K562 (cell line): ENCODE results near the gene GAK.

Source experiments
- CBFB ChIP-seq: sonication (generic); formaldehyde crosslinking; IDR thresholded peaks from 2 replicates; pipeline ENCODE4 v1.4.0; 2020; ENCODE audit warnings: mild to moderate bottlenecking, missing genetic modification reagents
- CTCF ChIP-seq, 3 experiments: IDR thresholded peaks in 2 of 3; conservative IDR thresholded peaks in 1 of 3; 2 replicates each; pipeline ENCODE4 v1.5.1; 2011 to 2012; ENCODE audit warnings: low read length in 3 of 3, mild to moderate bottlenecking in 3 of 3, control low read depth in 2 of 3, improper control_type of control experiment in 1 of 3, inconsistent platforms in 1 of 3, low read depth in 1 of 3, mixed read lengths in 1 of 3, moderate library complexity in 1 of 3; ENCODE audit not compliant: insufficient read depth in 2 of 3
- DPF2 ChIP-seq: fragments of 450-650 bp; IDR thresholded peaks from 2 replicates; pipeline ENCODE4 v1.6.1; 2016
- FOS ChIP-seq: IDR thresholded peaks from 3 replicates; pipeline ENCODE4 v1.6.1; 2011; ENCODE audit not compliant: insufficient read length; ENCODE audit errors: extremely low read depth
- HDAC6 ChIP-seq: IDR thresholded peaks from 2 replicates; pipeline ENCODE4 v1.6.1; 2012; ENCODE audit warnings: low read depth, mild to moderate bottlenecking, control low read depth, inconsistent platforms, low read length, moderate library complexity
- HIVEP1 ChIP-seq: fragments of 250-450 bp; sonication (Bioruptor Pico); IDR thresholded peaks from 2 replicates; pipeline ENCODE4 v1.4.0; 2020; ENCODE audit warnings: mild to moderate bottlenecking
- HNRNPK ChIP-seq: fragments of 200-400 bp; formaldehyde crosslinking; IDR thresholded peaks from one replicate; pipeline ENCODE4 v1.6.1; 2018; ENCODE audit warnings: mild to moderate bottlenecking, low read depth, low read length; ENCODE audit not compliant: poor library complexity, severe bottlenecking
- NR1H2 ChIP-seq: sonication (generic); formaldehyde crosslinking; IDR thresholded peaks from 2 replicates; pipeline ENCODE4 v1.4.0; 2020; ENCODE audit warnings: mild to moderate bottlenecking, missing genetic modification reagents
- POLR2A ChIP-seq: fragments of 450-650 bp; conservative IDR thresholded peaks from 2 replicates; pipeline ENCODE4 v1.6.1; 2016
- POLR2AphosphoS5 ChIP-seq: IDR thresholded peaks from 2 replicates; pipeline ENCODE4 v1.6.1; 2011; ENCODE audit warnings: mild to moderate bottlenecking, low read depth, low read length, moderate library complexity; ENCODE audit not compliant: control insufficient read depth, insufficient read depth
- VEZF1 ChIP-seq: fragments of 200-800 bp; sonication (Bioruptor generic); IDR thresholded peaks from 2 replicates; pipeline ENCODE4 v1.6.1; 2017; ENCODE audit warnings: missing genetic modification characterization, missing compliant biosample characterization

GRCh38 chr4:836003-836511, 96.1 kb downstream of the GAK start:
- TF ChIP-seq HDAC6 (no peak), DPF2 (no peak), CTCF (IDR thresholded peaks at IDR 0.05 in 2 of 3, conservative IDR thresholded peaks at IDR 0.05 in 1 of 3; ENCODE audit: insufficient read depth in 2 of 3, low read depth in 1 of 3, low read length in 3 of 3) (no peak), FOS (no peak), POLR2AphosphoS5 (no peak), HNRNPK (no peak), CBFB (CRISPR knock-in tag) (no peak), POLR2A (no peak), HIVEP1 (CRISPR knock-in tag) (no peak), VEZF1 (CRISPR knock-in tag) (no peak), NR1H2 (CRISPR knock-in tag) (no peak)
